ENCODE measurements around the gene XYLB.

XYLB gene

DNA sequence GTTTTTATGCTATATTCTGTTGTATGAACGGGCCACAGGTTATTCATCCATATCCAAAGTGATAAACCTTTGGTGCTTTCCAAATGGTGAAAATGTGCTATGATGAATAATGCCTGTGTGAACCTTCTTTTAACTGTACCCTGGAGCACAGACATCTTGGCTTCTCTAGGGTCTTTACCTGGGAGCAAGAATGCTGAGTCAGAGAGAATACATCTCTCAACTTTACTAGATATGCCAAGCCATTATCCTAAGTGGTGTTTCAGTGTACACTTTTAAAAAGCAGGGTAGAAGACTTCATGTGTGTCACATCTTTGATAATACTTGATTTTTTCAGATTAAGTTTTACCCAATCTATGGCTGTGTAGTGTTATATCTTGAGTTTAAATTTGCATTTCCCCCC, 23.5 kb upstream of the XYLB start:
- H3K27me3 ChIP-seq (replicated peaks; ENCODE audit: insufficient read depth, low read length): no peaks in the 10 kb centered on the region
- no peak overlapping the region for H3K4me3 ChIP-seq (ENCODE audit: low read length)
- no peak overlapping the region for H3K4me2 ChIP-seq (ENCODE audit: low read depth, low read length)
- H3K9ac ChIP-seq (ENCODE audit: low read length): no peak overlapping the region
- no peaks in the 10 kb centered on the region for H3K36me3 ChIP-seq (replicated peaks; ENCODE audit: insufficient read depth, low read length)
- no peak for DNase-seq
- H3K9me2 ChIP-seq (replicated peaks; ENCODE audit: insufficient read depth, low read length): no peaks in the 10 kb centered on the region
- H4K20me1 ChIP-seq (ENCODE audit: insufficient read depth, low read length): no peaks in the 10 kb centered on the region
- no peaks in the 10 kb centered on the region for H3K4me1 ChIP-seq (ENCODE audit: low read length)
- H3K27ac ChIP-seq (ENCODE audit: low read length): no peak overlapping the region
- H3K9me3 ChIP-seq (replicated peaks; ENCODE audit: insufficient read depth, low read length): no peaks in the 10 kb centered on the region
- H3K79me2 ChIP-seq (ENCODE audit: low read length): no peaks in the 10 kb centered on the region
- no peak overlapping the region for H2AFZ ChIP-seq (ENCODE audit: low read length)
- TF ChIP-seq EZH2phosphoT487 (IDR thresholded peaks at IDR 0.05; ENCODE audit: low read length) (no peak), EZH2 (optimal IDR thresholded peaks at IDR 0.05; ENCODE audit: low read depth, low read length) (no peak)
- TF ChIP-seq, protein P1, sequence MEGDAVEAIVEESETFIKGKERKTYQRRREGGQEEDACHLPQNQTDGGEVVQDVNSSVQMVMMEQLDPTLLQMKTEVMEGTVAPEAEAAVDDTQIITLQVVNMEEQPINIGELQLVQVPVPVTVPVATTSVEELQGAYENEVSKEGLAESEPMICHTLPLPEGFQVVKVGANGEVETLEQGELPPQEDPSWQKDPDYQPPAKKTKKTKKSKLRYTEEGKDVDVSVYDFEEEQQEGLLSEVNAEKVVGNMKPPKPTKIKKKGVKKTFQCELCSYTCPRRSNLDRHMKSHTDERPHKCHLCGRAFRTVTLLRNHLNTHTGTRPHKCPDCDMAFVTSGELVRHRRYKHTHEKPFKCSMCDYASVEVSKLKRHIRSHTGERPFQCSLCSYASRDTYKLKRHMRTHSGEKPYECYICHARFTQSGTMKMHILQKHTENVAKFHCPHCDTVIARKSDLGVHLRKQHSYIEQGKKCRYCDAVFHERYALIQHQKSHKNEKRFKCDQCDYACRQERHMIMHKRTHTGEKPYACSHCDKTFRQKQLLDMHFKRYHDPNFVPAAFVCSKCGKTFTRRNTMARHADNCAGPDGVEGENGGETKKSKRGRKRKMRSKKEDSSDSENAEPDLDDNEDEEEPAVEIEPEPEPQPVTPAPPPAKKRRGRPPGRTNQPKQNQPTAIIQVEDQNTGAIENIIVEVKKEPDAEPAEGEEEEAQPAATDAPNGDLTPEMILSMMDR (IDR thresholded peaks at IDR 0.05; ENCODE audit: low read length): no peak
- H3F3A ChIP-seq (ENCODE audit: insufficient read depth, low read length): no peaks in the 10 kb centered on the region

- H3K4me2 ChIP-seq (ENCODE audit: low read depth, low read length): no peak overlapping the region
- no peaks in the 10 kb centered on the region for H3F3A ChIP-seq (ENCODE audit: insufficient read depth, low read length)
- H3K9me2 ChIP-seq (replicated peaks; ENCODE audit: insufficient read depth, low read length): no peaks in the 10 kb centered on the region
- no peak overlapping the region for H3K9ac ChIP-seq (ENCODE audit: low read length)
- no peaks in the 10 kb centered on the region for H3K9me3 ChIP-seq (replicated peaks; ENCODE audit: insufficient read depth, low read length)
- H3K27me3 ChIP-seq (replicated peaks; ENCODE audit: insufficient read depth, low read length): no peaks in the 10 kb centered on the region
- no peaks in the 10 kb centered on the region for H3K79me2 ChIP-seq (ENCODE audit: low read length)
- H4K20me1 ChIP-seq (ENCODE audit: insufficient read depth, low read length): no peaks in the 10 kb centered on the region
- no peak for TF ChIP-seq EZH2phosphoT487 (IDR thresholded peaks at IDR 0.05; ENCODE audit: low read length)
- DNase-seq: no peak
- no peak overlapping the region for H3K27ac ChIP-seq (ENCODE audit: low read length)
- H2AFZ ChIP-seq (ENCODE audit: low read length): no peak overlapping the region
- H3K36me3 ChIP-seq (replicated peaks; ENCODE audit: insufficient read depth, low read length): no peaks in the 10 kb centered on the region
- no peak overlapping the region for H3K4me3 ChIP-seq (ENCODE audit: low read length)
- H3K4me1 ChIP-seq (ENCODE audit: low read length): no peaks in the 10 kb centered on the region
Observed at GRCh38 chr3:38325256-38325655, 21.3 kb upstream of the XYLB start.

- no peak overlapping the region for H3K4me2 ChIP-seq (ENCODE audit: low read depth, low read length)
- no peaks in the 10 kb centered on the region for H4K20me1 ChIP-seq (ENCODE audit: insufficient read depth, low read length)
- TF ChIP-seq, protein P1 (IDR thresholded peaks at IDR 0.05; ENCODE audit: low read length): no peak
- TF ChIP-seq EZH2phosphoT487 (IDR thresholded peaks at IDR 0.05; ENCODE audit: low read length): no peak
- no peak for TF ChIP-seq EZH2 (optimal IDR thresholded peaks at IDR 0.05; ENCODE audit: low read depth, low read length)
- H3K79me2 ChIP-seq (ENCODE audit: low read length): no peaks in the 10 kb centered on the region
- H2AFZ ChIP-seq (ENCODE audit: low read length): no peak overlapping the region
- H3F3A ChIP-seq (ENCODE audit: insufficient read depth, low read length): no peaks in the 10 kb centered on the region
- no peak overlapping the region for H3K4me3 ChIP-seq (ENCODE audit: low read length)
- no peaks in the 10 kb centered on the region for H3K36me3 ChIP-seq (replicated peaks; ENCODE audit: insufficient read depth, low read length)
- no peak overlapping the region for H3K27ac ChIP-seq (ENCODE audit: low read length)
- no peak for DNase-seq
- no peaks in the 10 kb centered on the region for H3K4me1 ChIP-seq (ENCODE audit: low read length)
- no peaks in the 10 kb centered on the region for H3K9me3 ChIP-seq (replicated peaks; ENCODE audit: insufficient read depth, low read length)
- no peaks in the 10 kb centered on the region for H3K27me3 ChIP-seq (replicated peaks; ENCODE audit: insufficient read depth, low read length)
- H3K9ac ChIP-seq (ENCODE audit: low read length): no peak overlapping the region
- H3K9me2 ChIP-seq (replicated peaks; ENCODE audit: insufficient read depth, low read length): no peaks in the 10 kb centered on the region
Observed at GRCh38 chr3:38327335-38328009, 19.1 kb upstream of the XYLB start.

DNA sequence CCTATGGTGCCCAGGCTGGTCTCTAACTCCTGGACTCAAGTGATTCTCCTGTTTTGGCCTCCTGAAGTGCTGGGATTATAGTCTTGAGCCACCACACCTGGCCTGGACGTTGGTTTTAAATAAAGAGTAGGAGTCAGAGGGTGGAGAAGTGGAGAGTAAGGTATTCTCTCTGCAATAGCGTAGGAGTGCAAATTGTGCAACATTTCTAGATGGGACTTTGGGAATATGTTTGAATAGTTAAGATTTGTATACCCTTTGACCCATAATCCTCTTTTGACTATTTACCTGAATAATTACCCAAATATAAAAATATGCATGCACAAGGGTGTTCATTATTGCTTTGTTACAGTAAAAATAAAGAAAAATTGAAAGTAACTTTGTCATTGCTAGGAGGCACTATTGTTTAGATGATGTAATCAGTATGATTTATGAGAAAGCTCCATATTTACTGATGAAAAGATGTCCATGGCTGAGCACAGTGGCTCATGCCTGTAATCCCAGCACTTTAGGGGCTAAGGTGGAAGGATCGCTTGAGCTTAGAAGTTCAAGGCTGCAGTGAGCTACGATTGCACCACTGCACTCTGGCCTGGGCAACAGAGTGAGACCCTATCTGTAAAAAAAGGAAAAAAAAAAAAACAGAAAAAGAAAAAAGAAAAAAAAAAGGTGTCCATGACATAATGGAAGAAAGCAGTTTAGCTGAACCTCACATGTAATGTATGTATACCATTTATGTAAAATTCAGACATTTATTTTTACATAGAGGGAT, 15.1 kb upstream of the XYLB start:
- Histone ChIP-seq H3K9me3 (replicated peaks; ENCODE audit: insufficient read depth, low read length) (no peaks in the 10 kb centered on the region), H3F3A (ENCODE audit: insufficient read depth, low read length) (no peaks in the 10 kb centered on the region), H3K9ac (ENCODE audit: low read length) (no peak overlapping the region), H3K27me3 (replicated peaks; ENCODE audit: insufficient read depth, low read length) (no peaks in the 10 kb centered on the region), H3K4me1 (ENCODE audit: low read length) (no peaks in the 10 kb centered on the region), H3K36me3 (replicated peaks; ENCODE audit: insufficient read depth, low read length) (no peaks in the 10 kb centered on the region), H3K79me2 (ENCODE audit: low read length) (no peaks in the 10 kb centered on the region), H3K27ac (ENCODE audit: low read length) (no peak overlapping the region), H3K4me2 (ENCODE audit: low read depth, low read length) (no peak overlapping the region), H4K20me1 (ENCODE audit: insufficient read depth, low read length) (no peaks in the 10 kb centered on the region), H3K9me2 (replicated peaks; ENCODE audit: insufficient read depth, low read length) (no peaks in the 10 kb centered on the region), H2AFZ (ENCODE audit: low read length) (no peak overlapping the region), H3K4me3 (ENCODE audit: low read length) (no peak overlapping the region)
- no peak for DNase-seq
- TF ChIP-seq EZH2phosphoT487 (IDR thresholded peaks at IDR 0.05; ENCODE audit: low read length) (no peak), EZH2 (optimal IDR thresholded peaks at IDR 0.05; ENCODE audit: low read depth, low read length) (no peak)
- TF ChIP-seq, protein P1 (IDR thresholded peaks at IDR 0.05; ENCODE audit: low read length): no peak
